ENCODE results near the gene AJAP1. TPM values are rescaled to one million over a fixed set of nuclear protein-coding genes. Genes with fewer than 3 reads are reported as not detected.

Gene AJAP1
- total and polyA plus RNA-seq, 2 of the 13 experiments (the other 11 are each of a cell fraction or from before 2014, with no cell fraction given), result not detected

GRCh38 chr1:4658643-4659628 lies 4.5 kb downstream of the AJAP1 start (continued):
- TF ChIP-seq ZMYM4 (CRISPR knock-in tag; IDR thresholded peaks at IDR 0.05) (no peak), SP2 (CRISPR knock-in tag; IDR thresholded peaks at IDR 0.05) (no peak), NR0B2 (CRISPR knock-in tag; IDR thresholded peaks at IDR 0.05) (no peak), DRAP1 (CRISPR knock-in tag; IDR thresholded peaks at IDR 0.05) (no peak), SCMH1 (CRISPR knock-in tag; IDR thresholded peaks at IDR 0.05; ENCODE audit: borderline replicate concordance) (no peak)

- H3K9me3 ChIP-seq (ENCODE audit: low read length), result no peaks in the 10 kb centered on the region
- no peaks in the 10 kb centered on the region for H4K20me1 ChIP-seq (ENCODE audit: insufficient read depth, low read length)
- ATAC-seq (no peak), FAIRE-seq (no peak), DNase-seq (ENCODE audit: low spot score) (no peak)
- H3K79me2 ChIP-seq (ENCODE audit: insufficient read depth, low read length), result no peaks in the 10 kb centered on the region
- BruUV-seq (replicated peaks), result no TSS peak
- H3K4me1 ChIP-seq (ENCODE audit: insufficient read depth, low read length), result no peaks in the 10 kb centered on the region
- no peaks in the 10 kb centered on the region for H3K36me3 ChIP-seq (replicated peaks in 1 of 2; ENCODE audit: control insufficient read depth in 1 of 2, insufficient read depth in 2 of 2, low read length in 2 of 2)
- H3K4me3 ChIP-seq (replicated peaks in 1 of 3; ENCODE audit: insufficient read depth in 1 of 3, low read depth in 2 of 3, low read length in 3 of 3), result no peak overlapping the region
- no peak overlapping the region for H3K9ac ChIP-seq (ENCODE audit: insufficient read depth, low read depth, low read length)
- ChIA-PET CTCF (ENCODE audit: low intra/inter-chr PET ratio, low total read pairs) (no interaction called here), POLR2A (no interaction called here)
- intact Hi-C loops (cut with micrococcal nuclease; ENCODE audit: unreplicated experiment), result no loop called here
- H3K4me2 ChIP-seq (ENCODE audit: low read depth, low read length), result no peak overlapping the region
- H3K27me3 ChIP-seq (ENCODE audit: control insufficient read depth in 1 of 2, insufficient read depth in 2 of 2, low read length in 2 of 2), result peaks cover 6 to 61% of the 10 kb centered on the region in 2 experiments
- TF ChIP-seq GTF2F1 (IDR thresholded peaks at IDR 0.05; ENCODE audit: low read length) (no peak), ZNF781 (CRISPR knock-in tag; IDR thresholded peaks at IDR 0.05; ENCODE audit: borderline replicate concordance, not compliant biosample characterization) (no peak), TFE3 (CRISPR knock-in tag; IDR thresholded peaks at IDR 0.05) (no peak), ZEB1 (IDR thresholded peaks at IDR 0.05; ENCODE audit: insufficient replicate concordance, low read depth) (no peak), FOSL2 (CRISPR knock-in tag; IDR thresholded peaks at IDR 0.05) (no peak), HNRNPK (IDR thresholded peaks at IDR 0.05; ENCODE audit: low read depth, low read length, poor library complexity, severe bottlenecking) (no peak)
- 4% methylated on average over 4 of the region's 4 CpGs for WGBS (ENCODE audit: low lambda C conversion rate)
- no peak overlapping the region for H3K27ac ChIP-seq (ENCODE audit: extremely low read length, insufficient read depth, low read length)
- in situ Hi-C loops (cut with HindIII; ENCODE audit: extremely low pct_ligation_motif_present, low pct_unique_long_range_greater_than_20kb), result no loop called here
- no peak overlapping the region for H2AFZ ChIP-seq (ENCODE audit: low read length)
Measured at GRCh38 chr1:4660917-4661594, 6.6 kb downstream of the AJAP1 start.
